Ovary (tissue), 3 donors: ENCODE measurements around the gene RCN2.

ENCODE experiments used
- CTCF ChIP-seq, 3 donors: fragments of 450-650 bp in 2 of 3; fragments of 200-600 bp in 1 of 3; IDR thresholded peaks; one replicate each; pipeline versions ENCODE4 v1.5.1 to v1.8.0; 2016 to 2022; ENCODE audit warnings: antibody characterized with exemption in 3 of 3, mild to moderate bottlenecking in 1 of 3
- EP300 ChIP-seq: sonication (generic); formaldehyde crosslinking; IDR thresholded peaks from one replicate; pipeline ENCODE4 v1.6.1; 2017; ENCODE audit warnings: antibody characterized with exemption
- POLR2A ChIP-seq: fragments of 450-650 bp; IDR thresholded peaks from one replicate; pipeline ENCODE4 v1.6.1; 2017; ENCODE audit warnings: antibody characterized with exemption, mild to moderate bottlenecking, moderate library complexity
- donor health status: DM: no; HTN: no; CAD: no.

DNA sequence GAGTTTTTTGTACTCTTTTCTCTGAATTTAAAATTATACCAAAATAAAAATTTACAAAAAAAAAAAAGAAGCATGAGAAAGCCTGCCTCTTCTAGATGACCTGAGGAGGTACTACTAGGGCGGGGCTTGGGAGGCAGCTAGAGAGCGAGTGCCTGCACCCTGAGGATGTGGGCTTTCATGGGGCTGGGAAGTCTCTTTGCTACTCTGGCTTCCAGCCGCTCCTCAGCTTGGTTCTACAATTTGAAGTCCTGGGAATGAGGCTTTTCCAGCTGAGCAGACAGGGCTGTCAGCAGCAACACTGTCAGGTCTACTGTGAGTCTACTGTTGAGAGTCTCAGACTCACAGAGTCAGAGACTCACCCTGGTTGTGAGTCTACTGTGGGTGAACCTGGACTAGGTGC, 55.2 kb downstream of the RCN2 start:
- TF ChIP-seq POLR2A: no peak
- TF ChIP-seq EP300: no peak
- no peak for TF ChIP-seq CTCF (IDR thresholded peaks at IDR 0.05)
